ENCODE data around the gene TENT5C.

Gene TENT5C

GRCh38 chr1:117653195-117653594 is 47.3 kb downstream of the TENT5C start:
- FAIRE-seq (no peak), DNase-seq (ENCODE audit: insufficient read length, low spot score) (no peak)

GRCh38 chr1:117653732-117654492 is 48.1 kb downstream of the TENT5C start:
- no peak for FAIRE-seq

GRCh38 chr1:117654493-117655219 is 48.8 kb downstream of the TENT5C start:
- FAIRE-seq (no peak), DNase-seq (ENCODE audit: insufficient read length, low spot score) (no peak)

More at GRCh38 chr1:117653732-117654492, 48.1 kb downstream of the TENT5C start:
- no peak for DNase-seq (ENCODE audit: insufficient read length, low spot score)

- FAIRE-seq (no peak), DNase-seq (ENCODE audit: insufficient read length, low spot score) (no peak)
These were observed 49.4 kb downstream of the TENT5C start for GRCh38 chr1:117655220-117655577.

GRCh38 chr1:117656202-117656641 is 50.4 kb downstream of the TENT5C start:
- no peak for DNase-seq (ENCODE audit: insufficient read length, low spot score)
- FAIRE-seq, result no peak

- DNase-seq (ENCODE audit: insufficient read length, low spot score) (peak; percentile 65), FAIRE-seq (no peak)
These were observed 51.2 kb downstream of the TENT5C start for GRCh38 chr1:117657031-117657430.

GRCh38 chr1:117657949-117658660 is 52.3 kb downstream of the TENT5C start:
- DNase-seq (ENCODE audit: insufficient read length, low spot score) (no peak), FAIRE-seq (no peak)

GRCh38 chr1:117658676-117659075 is 52.8 kb downstream of the TENT5C start:
- no peak for FAIRE-seq

GRCh38 chr1:117659550-117660270 is 53.9 kb downstream of the TENT5C start:
- DNase-seq (ENCODE audit: insufficient read length, low spot score) (no peak), FAIRE-seq (no peak)

More at GRCh38 chr1:117658676-117659075, 52.8 kb downstream of the TENT5C start:
- no peak for DNase-seq (ENCODE audit: insufficient read length, low spot score)

- DNase-seq (ENCODE audit: insufficient read length, low spot score) (no peak), FAIRE-seq (no peak)
These were observed 54.6 kb downstream of the TENT5C start for GRCh38 chr1:117660271-117660965.

GRCh38 chr1:117661027-117661426 is 55.2 kb downstream of the TENT5C start:
- DNase-seq (ENCODE audit: insufficient read length, low spot score) (no peak), FAIRE-seq (no peak)

- no peak for FAIRE-seq
These were observed 56.8 kb downstream of the TENT5C start for GRCh38 chr1:117662667-117663066.

GRCh38 chr1:117663156-117663902 is 57.5 kb downstream of the TENT5C start:
- DNase-seq (ENCODE audit: insufficient read length, low spot score) (no peak), FAIRE-seq (no peak)

More at GRCh38 chr1:117662667-117663066, 56.8 kb downstream of the TENT5C start:
- no peak for DNase-seq (ENCODE audit: insufficient read length, low spot score)

GRCh38 chr1:117664314-117664713 is 58.5 kb downstream of the TENT5C start:
- DNase-seq (ENCODE audit: insufficient read length, low spot score) (no peak), FAIRE-seq (no peak)

GRCh38 chr1:117665556-117666270 is 59.9 kb downstream of the TENT5C start:
- DNase-seq (ENCODE audit: insufficient read length, low spot score) (no peak), FAIRE-seq (no peak)

- FAIRE-seq (no peak), DNase-seq (ENCODE audit: insufficient read length, low spot score) (no peak)
These were observed 63.7 kb downstream of the TENT5C start for GRCh38 chr1:117669572-117669971.

- FAIRE-seq (no peak), DNase-seq (ENCODE audit: insufficient read length, low spot score) (no peak)
These were observed 65.3 kb downstream of the TENT5C start for GRCh38 chr1:117670976-117671780.

Measured in HTR-8/SVneo (cell line).